ENCODE results near the gene LILRA5. TPM values are rescaled to one million over a fixed set of nuclear protein-coding genes. Genes with fewer than 3 reads are reported as not detected.

Gene LILRA5
- total RNA-seq, 2 donors from 2014 or later, result 9.6 to 12.2 TPM

- DNase-seq (ENCODE audit: low spot score) (no peak), ATAC-seq (ENCODE audit: insufficient number of reproducible peaks, low FRiP score, low read depth) (no peak)
- Histone ChIP-seq H3K36me3 (no peaks in the 10 kb centered on the region), H3K27ac (no peak overlapping the region), H3K27me3 (replicated peaks; ENCODE audit: insufficient read depth) (no peaks in the 10 kb centered on the region), H3K4me3 (no peak overlapping the region), H3K9me3 (no peaks in the 10 kb centered on the region), H3K4me1 (ENCODE audit: control insufficient read depth in 1 of 2, low read depth in 2 of 2) (no peaks in the 10 kb centered on the region)
- TF ChIP-seq CTCF (IDR thresholded peaks at IDR 0.05), result no peak
Observed at GRCh38 chr19:54312011-54312410, 955 bp downstream of the LILRA5 start.

GRCh38 chr19:54311486-54311885, 1.5 kb downstream of the LILRA5 start:
- ATAC-seq (ENCODE audit: insufficient number of reproducible peaks, low FRiP score, low read depth) (no peak), DNase-seq (ENCODE audit: low spot score) (no peak)
- H3K27ac ChIP-seq, result no peak overlapping the region
- no peak for TF ChIP-seq CTCF (IDR thresholded peaks at IDR 0.05)
- no peak overlapping the region for H3K4me3 ChIP-seq
- H3K4me1 ChIP-seq (ENCODE audit: control insufficient read depth in 1 of 2, low read depth in 2 of 2), result no peaks in the 10 kb centered on the region
- H3K27me3 ChIP-seq (replicated peaks; ENCODE audit: insufficient read depth), result no peaks in the 10 kb centered on the region
- no peaks in the 10 kb centered on the region for H3K36me3 ChIP-seq
- H3K9me3 ChIP-seq, result no peaks in the 10 kb centered on the region

- DNase-seq (ENCODE audit: low spot score) (no peak), ATAC-seq (ENCODE audit: insufficient number of reproducible peaks, low FRiP score, low read depth) (no peak)
- Histone ChIP-seq H3K4me1 (ENCODE audit: control insufficient read depth in 1 of 2, low read depth in 2 of 2) (no peaks in the 10 kb centered on the region), H3K36me3 (no peaks in the 10 kb centered on the region), H3K9me3 (no peaks in the 10 kb centered on the region), H3K27ac (no peak overlapping the region), H3K4me3 (no peak overlapping the region), H3K27me3 (replicated peaks; ENCODE audit: insufficient read depth) (no peaks in the 10 kb centered on the region)
- no peak for TF ChIP-seq CTCF (IDR thresholded peaks at IDR 0.05)
Observed at GRCh38 chr19:54310543-54310942, 2.4 kb downstream of the LILRA5 start.

GRCh38 chr19:54309811-54310210, 3.2 kb downstream of the LILRA5 start:
- DNase-seq (ENCODE audit: low spot score), result no peak
- Histone ChIP-seq H3K36me3 (no peaks in the 10 kb centered on the region), H3K27ac (no peak overlapping the region), H3K4me1 (ENCODE audit: control insufficient read depth in 1 of 2, low read depth in 2 of 2) (no peaks in the 10 kb centered on the region), H3K27me3 (replicated peaks; ENCODE audit: insufficient read depth) (no peaks in the 10 kb centered on the region), H3K4me3 (no peak overlapping the region), H3K9me3 (no peaks in the 10 kb centered on the region)
- ATAC-seq (ENCODE audit: insufficient number of reproducible peaks, low FRiP score, low read depth), result no peak
- no peak for TF ChIP-seq CTCF (IDR thresholded peaks at IDR 0.05)

- no peaks in the 10 kb centered on the region for H3K27me3 ChIP-seq (replicated peaks; ENCODE audit: insufficient read depth)
- TF ChIP-seq CTCF (IDR thresholded peaks at IDR 0.05), result no peak
- no peaks in the 10 kb centered on the region for H3K9me3 ChIP-seq
- H3K27ac ChIP-seq, result no peak overlapping the region
- no peaks in the 10 kb centered on the region for H3K36me3 ChIP-seq
- H3K4me3 ChIP-seq, result no peak overlapping the region
- no peaks in the 10 kb centered on the region for H3K4me1 ChIP-seq (ENCODE audit: control insufficient read depth in 1 of 2, low read depth in 2 of 2)
- ATAC-seq (ENCODE audit: insufficient number of reproducible peaks, low FRiP score, low read depth) (no peak), DNase-seq (ENCODE audit: low spot score) (no peak)
Observed at GRCh38 chr19:54307389-54308020, 5.5 kb downstream of the LILRA5 start.
